ENCODE results near the gene WWTR1.

DNA sequence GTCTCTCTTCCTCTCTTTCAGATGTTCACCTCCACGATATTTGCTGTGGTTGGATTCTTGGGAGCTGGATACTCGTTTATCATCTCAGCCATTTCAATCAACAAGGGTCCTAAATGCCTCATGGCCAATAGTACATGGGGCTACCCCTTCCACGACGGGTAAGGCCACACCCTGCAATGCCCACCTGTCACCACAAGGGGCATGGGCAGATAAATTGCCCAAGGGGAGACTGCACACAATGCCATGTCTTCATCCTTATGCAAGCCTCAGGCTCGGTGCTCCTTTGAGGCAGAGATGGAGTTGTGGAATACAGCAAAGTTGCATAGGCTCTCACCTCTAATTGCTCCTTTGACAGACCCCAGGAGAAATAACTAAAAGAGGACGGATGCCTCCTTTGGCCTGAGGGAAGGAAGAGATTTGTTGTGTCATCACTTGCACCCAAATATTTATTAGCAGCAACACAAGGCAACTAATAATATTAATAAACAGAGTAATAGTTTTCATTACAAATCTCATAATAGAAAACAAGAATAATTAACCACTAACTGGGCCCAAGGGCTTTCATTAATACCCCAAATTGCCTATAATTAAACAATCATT is 170.1 kb downstream of the WWTR1 start:
- TF ChIP-seq POLR2AphosphoS5 (IDR thresholded peaks at IDR 0.05; ENCODE audit: low read depth, low read length): no peak
- no peak for TF ChIP-seq FOXP2 (optimal IDR thresholded peaks at IDR 0.05; ENCODE audit: borderline replicate concordance, extremely low read depth, extremely low read length, insufficient read depth)
- TF ChIP-seq SIN3A (IDR thresholded peaks at IDR 0.05; ENCODE audit: borderline replicate concordance, insufficient read depth, low read length): no peak

Data from PFSK-1 (cell line).